ENCODE measurements around the gene AGRP. TPM values are rescaled to one million over a fixed set of nuclear protein-coding genes. Genes with fewer than 3 reads are reported as not detected.

Gene AGRP
- not detected in 2 replicates for total RNA-seq

DNA sequence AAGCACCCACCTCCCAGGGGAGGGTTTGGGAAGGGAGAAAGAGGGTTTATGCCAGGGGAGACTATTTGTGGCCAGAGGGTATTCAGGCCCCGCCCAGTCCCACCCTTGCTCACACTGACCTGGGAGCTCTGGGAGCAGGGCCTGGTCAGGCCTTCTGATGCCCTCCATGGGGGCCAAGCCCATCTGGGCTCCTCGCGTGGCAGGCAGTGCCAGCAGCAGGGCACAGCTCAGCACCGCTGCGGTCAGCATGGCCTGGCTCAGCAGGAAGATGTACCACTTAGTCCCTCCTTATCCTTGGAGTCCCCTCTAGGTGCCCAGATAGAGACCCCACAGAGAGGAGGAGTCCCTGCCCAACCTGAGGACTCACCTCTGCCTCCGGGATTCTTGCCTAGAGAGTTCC lies at the start of gene AGRP:
Gene AGRP, minus strand, starts transcription at position 398 of the 400 bp plus-strand sequence. Its CDS starts 149 bp downstream, at position 249.

GRCh38 chr16:67528222-67528869 lies 45.0 kb upstream of the AGRP start, which contains the start of gene RIPOR1:
RIPOR1 (plus strand) TSS chr16:67528829; CDS start chr16:67538447, 9,618 bp downstream.

DNA sequence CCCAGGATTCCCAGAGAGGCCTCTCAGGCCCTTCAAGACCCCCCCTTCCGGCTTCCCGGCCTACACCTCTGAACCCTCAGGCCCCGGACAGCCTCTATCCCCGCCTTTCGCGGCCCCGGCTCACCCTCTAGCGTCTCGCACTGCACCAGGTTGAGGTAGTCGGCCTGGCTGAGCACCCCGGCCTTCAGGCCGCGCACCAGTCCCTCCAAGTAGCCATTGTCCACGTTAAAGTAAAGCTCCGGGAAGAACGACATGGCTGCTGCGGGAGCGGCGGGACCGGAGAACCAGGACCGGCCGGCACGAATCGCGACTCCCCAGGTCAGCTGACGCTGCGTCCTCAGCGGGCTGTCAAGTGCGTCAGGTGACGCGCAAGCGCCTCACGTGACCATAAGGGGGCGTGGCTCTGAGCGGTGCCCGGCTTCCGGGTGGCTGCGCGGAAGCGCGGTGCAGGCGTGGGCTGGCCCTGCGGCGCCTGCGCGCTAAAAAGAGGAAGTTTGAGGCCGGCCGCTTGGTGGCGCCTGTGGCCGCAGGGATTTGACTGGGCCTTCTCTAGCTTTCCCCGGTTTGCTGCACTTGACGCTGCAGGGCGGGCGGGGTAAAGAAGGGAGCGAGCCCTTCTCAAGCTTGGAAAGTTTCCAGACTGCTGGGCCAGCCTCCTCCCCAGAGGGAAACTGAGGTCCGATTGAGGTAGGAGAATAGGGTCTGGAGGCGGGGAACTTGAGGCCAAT lies 2.4 kb downstream of the AGRP start, which contains the start of gene ATP6V0D1:
Gene ATP6V0D1, minus strand, starts transcription at position 325 of the 728 bp plus-strand sequence. Its CDS starts 71 bp downstream, at position 254.

Other genes starting within 250 kb of the AGRP start
- 11.8 and 26.1 TPM in 2 replicates for gene FHOD1, start 236.1 kb downstream of the AGRP start, total RNA-seq
- gene SLC9A5, start 234.6 kb downstream of the AGRP start, total RNA-seq = 1.2 and 2.3 TPM in 2 replicates
- gene PLEKHG4, start 204.0 kb downstream of the AGRP start, total RNA-seq = 5.6 and 10.2 TPM in 2 replicates
- gene KCTD19, start 156.8 kb downstream of the AGRP start, total RNA-seq = under 0.01 TPM in 1 of 2 replicates, not detected in the other
- gene LRRC36, start 156.7 kb downstream of the AGRP start, total RNA-seq = 0.28 TPM in 1 of 2 replicates, not detected in the other
- 0.28 and 0.77 TPM in 2 replicates for gene TPPP3, start 90.0 kb downstream of the AGRP start, total RNA-seq
- gene ZDHHC1, start 67.1 kb downstream of the AGRP start, total RNA-seq = 1.7 and 5.4 TPM in 2 replicates
- not detected in 2 replicates for gene HSD11B2, start 52.4 kb downstream of the AGRP start, total RNA-seq
- gene ATP6V0D1, start 2.4 kb downstream of the AGRP start, total RNA-seq = 115 and 124 TPM in 2 replicates
- gene RIPOR1, start 45.3 kb upstream of the AGRP start, total RNA-seq = 21.5 and 28.8 TPM in 2 replicates
- gene CTCF, start 79.0 kb upstream of the AGRP start, total RNA-seq = 16.3 and 33.7 TPM in 2 replicates
- gene CARMIL2, start 161.6 kb upstream of the AGRP start, total RNA-seq = 0.28 and 0.38 TPM in 2 replicates
- gene ACD, start 176.7 kb upstream of the AGRP start, total RNA-seq = 10.4 and 20.5 TPM in 2 replicates
- gene PARD6A, start 177.4 kb upstream of the AGRP start, total RNA-seq = 1.1 and 1.2 TPM in 2 replicates
- 13.2 and 17.8 TPM in 2 replicates for gene ENKD1, start 183.2 kb upstream of the AGRP start, total RNA-seq
- gene C16orf86, start 183.3 kb upstream of the AGRP start, total RNA-seq = 2.5 and 7.6 TPM in 2 replicates
- gene GFOD2, start 235.8 kb upstream of the AGRP start, total RNA-seq = 11.3 and 17.3 TPM in 2 replicates